Stimulated activated CD8-positive, alpha-beta memory T cell treated with anti-CD3 and anti-CD28 coated beads, Interleukin-4, amount 100 ng/mL, for 24 hours (primary cell): ENCODE measurements around the gene ACTL6B.

Experiments used
- DNase-seq: peaks from one replicate; pipeline ENCODE4 v3.0.0-alpha.2; 2020; ENCODE audit warnings: low read depth

The ACTL6B gene

DNA sequence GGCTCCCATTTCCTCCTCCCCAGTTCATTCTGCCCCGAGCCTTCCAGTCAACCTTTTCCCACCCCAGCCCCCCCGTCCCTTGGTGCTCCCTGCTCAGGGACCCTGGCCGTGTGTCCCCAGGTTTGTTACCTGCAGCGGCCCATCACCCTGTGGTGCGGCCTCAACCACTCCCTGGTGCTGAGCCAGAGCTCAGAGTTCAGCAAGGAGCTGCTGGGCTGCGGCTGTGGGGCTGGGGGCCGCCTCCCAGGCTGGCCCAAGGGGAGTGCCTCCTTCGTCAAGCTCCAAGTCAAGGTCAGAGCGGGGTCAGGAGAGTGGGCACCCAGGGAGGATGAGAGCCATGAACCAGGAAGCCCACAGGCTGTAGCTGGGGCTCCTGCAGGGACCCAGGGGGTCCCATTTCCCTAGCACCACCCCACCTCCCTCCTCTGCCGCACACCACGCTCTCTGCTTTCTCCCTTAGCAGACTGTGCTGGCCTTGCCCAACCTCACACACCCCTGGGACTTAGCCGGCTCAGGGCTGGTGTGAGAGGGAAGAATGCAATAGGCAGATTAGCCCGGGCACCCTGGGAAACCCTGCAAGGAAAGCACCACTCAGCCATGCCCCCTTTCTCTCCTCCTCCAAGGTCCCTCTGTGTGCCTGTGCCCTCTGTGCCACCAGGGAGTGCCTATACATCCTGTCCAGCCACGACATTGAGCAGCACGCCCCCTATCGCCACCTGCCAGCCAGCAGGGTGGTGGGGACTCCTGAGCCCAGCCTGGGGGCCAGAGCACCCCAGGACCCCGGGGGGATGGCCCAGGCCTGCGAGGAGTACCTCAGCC is 56.1 kb downstream of the ACTL6B start:
- no peak for DNase-seq

DNA sequence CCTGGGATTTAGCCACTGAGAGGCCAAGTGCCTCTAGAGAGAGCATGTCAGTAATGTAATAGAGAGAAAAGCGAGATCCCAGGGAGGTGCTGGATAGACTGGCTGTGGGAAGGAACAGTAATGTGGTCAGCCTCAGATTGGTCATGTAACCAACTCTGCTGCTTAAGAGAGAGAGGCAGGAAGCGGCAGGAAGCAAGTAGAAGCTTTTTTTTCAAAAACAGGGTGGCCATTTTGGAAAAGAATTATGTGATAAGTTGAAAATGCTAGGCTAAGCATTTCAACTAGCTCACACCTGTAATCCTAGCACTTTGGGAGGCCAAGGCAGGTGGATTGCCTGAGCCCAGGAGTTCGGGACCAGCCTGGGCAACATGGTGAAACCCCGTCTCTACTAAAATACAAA is 57.8 kb downstream of the ACTL6B start:
- DNase-seq = no peak

DNA sequence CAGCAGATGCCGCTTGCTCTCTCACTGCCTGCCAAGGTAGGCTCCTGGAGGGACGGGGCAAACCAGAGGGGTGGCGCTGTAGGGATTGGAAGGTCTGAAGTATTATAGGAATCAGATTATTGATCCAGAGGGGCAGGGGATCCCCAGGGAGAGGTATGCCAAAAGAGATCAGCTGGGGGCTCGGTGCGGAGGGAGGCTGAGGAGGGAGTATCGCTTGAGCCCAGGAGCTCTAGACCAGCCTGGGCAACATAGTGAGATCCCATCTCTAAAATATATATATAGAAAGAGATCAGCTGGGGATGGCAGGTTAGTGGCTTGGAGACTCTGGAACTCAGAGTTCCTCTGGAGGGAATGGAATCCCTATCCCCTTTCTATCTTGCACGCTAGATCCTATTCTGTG is 61.1 kb downstream of the ACTL6B start:
- no peak for DNase-seq
